MM.1S (cell line): ENCODE results near the gene GDI1.

Source experiments
- DNase-seq: peaks from one replicate; pipeline ENCODE4 v3.0.0-alpha.2; 2015
- H2AFZ ChIP-seq: fragments of 300-600 bp; sonication (generic); 2 replicates; pipeline ENCODE4 v1.6.0; 2016; ENCODE audit warnings: antibody characterized with exemption, low read length
- H3F3A ChIP-seq: fragments of 300-600 bp; sonication (generic); 2 replicates; pipeline ENCODE4 v1.6.1; 2016; ENCODE audit warnings: mild to moderate bottlenecking, antibody characterized with exemption, low read length, moderate library complexity, mixed read lengths; ENCODE audit not compliant: insufficient read depth
- H3K27ac ChIP-seq: fragments of 300-600 bp; sonication (generic); 2 replicates; pipeline ENCODE4 v1.5.1; 2016; ENCODE audit warnings: mild to moderate bottlenecking, low read length
- H3K27me3 ChIP-seq: fragments of 300-600 bp; sonication (generic); replicated peaks from 2 replicates; pipeline ENCODE4 v1.6.0; 2016; ENCODE audit warnings: low read length; ENCODE audit not compliant: insufficient read depth
- H3K36me3 ChIP-seq: fragments of 300-600 bp; sonication (generic); replicated peaks from 2 replicates; pipeline ENCODE4 v1.6.1; 2016; ENCODE audit warnings: mild to moderate bottlenecking, low read length, mixed read lengths; ENCODE audit not compliant: insufficient read depth
- H3K4me1 ChIP-seq: fragments of 300-600 bp; sonication (generic); 2 replicates; pipeline ENCODE4 v1.6.1; 2016; ENCODE audit warnings: low read length, mixed read lengths
- H3K4me2 ChIP-seq: fragments of 300-600 bp; sonication (generic); 2 replicates; pipeline ENCODE4 v1.6.0; 2016; ENCODE audit warnings: low read depth, low read length
- H3K4me3 ChIP-seq: fragments of 300-600 bp; sonication (generic); 2 replicates; pipeline ENCODE4 v1.5.1; 2016; ENCODE audit warnings: low read length, mixed read lengths
- H3K79me2 ChIP-seq: fragments of 300-600 bp; sonication (generic); 2 replicates; pipeline ENCODE4 v1.6.1; 2016; ENCODE audit warnings: mixed run types, low read length, mixed read lengths
- H3K9ac ChIP-seq: fragments of 300-600 bp; sonication (generic); 2 replicates; pipeline ENCODE4 v1.6.1; 2016; ENCODE audit warnings: low read length, mixed read lengths
- H3K9me2 ChIP-seq: fragments of 300-600 bp; sonication (generic); replicated peaks from 2 replicates; pipeline ENCODE4 v1.6.1; 2016; ENCODE audit warnings: mild to moderate bottlenecking, low read length, mixed read lengths; ENCODE audit not compliant: insufficient read depth
- H3K9me3 ChIP-seq: fragments of 300-600 bp; sonication (generic); replicated peaks from 2 replicates; pipeline ENCODE4 v1.6.1; 2016; ENCODE audit warnings: mild to moderate bottlenecking, low read length, mixed read lengths; ENCODE audit not compliant: insufficient read depth
- H4K20me1 ChIP-seq: fragments of 300-600 bp; sonication (generic); 2 replicates; pipeline ENCODE4 v1.6.1; 2016; ENCODE audit warnings: mild to moderate bottlenecking, low read length, moderate library complexity, mixed read lengths; ENCODE audit not compliant: insufficient read depth
- EZH2 ChIP-seq: fragments of 300-600 bp; sonication (generic); optimal IDR thresholded peaks from 2 replicates; pipeline ENCODE3; 2017; ENCODE audit warnings: low read depth, mild to moderate bottlenecking, antibody characterized with exemption, low read length, mixed read lengths
- EZH2phosphoT487 ChIP-seq: fragments of 300-600 bp; sonication (generic); IDR thresholded peaks from 2 replicates; pipeline ENCODE4 v1.6.1; 2018; ENCODE audit warnings: antibody characterized with exemption, low read length
- TF ChIP-seq, protein P1 (sequence below): fragments of 300-600 bp; sonication (generic); IDR thresholded peaks from 2 replicates; pipeline ENCODE4 v1.5.1; 2016; ENCODE audit warnings: antibody characterized with exemption, low read length, mixed read lengths

Gene GDI1

DNA sequence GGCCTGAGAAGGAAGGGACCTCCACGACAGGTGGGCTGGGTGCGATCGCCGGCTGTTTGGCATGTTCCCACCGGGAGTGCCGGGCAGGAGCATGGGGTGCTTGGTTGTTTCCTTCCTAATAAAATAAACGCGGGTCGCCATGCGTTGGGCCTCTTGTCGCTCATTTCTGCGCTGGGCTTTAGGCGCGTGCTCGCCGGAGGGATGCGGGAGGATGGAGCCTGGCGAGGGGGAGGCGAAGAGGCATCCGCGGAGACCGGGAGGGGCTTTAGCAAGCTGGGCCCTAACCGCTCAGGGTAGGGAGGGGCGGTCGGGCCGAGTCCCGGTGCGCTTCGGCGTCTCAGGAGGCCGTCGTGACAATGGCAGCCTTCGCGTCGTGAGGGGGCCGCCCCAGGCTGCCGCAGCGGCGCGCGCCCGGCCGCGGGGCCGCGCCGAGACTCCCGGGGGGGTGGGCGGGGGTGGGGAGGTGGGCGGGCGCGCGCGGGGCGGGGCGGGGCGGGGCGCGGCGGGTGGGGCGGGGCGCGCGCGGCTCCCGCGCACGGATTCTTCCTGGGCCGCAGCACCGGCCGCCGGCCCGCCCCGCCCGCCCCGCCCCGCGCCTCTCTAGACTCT is 476 bp upstream of the GDI1 start:
- Histone ChIP-seq H3K27ac (no peak overlapping the region), H4K20me1 (no peaks in the 10 kb centered on the region), H2AFZ (no peak overlapping the region), H3K9me3 (no peaks in the 10 kb centered on the region), H3K4me3 (peak overlapping the region; percentile 73; the same call in 1 of the 2 replicates), H3K9me2 (no peaks in the 10 kb centered on the region), H3K4me2 (0 out of 2 replicates have a peak overlapping the region, but pooled peaks have one; percentile 29), H3F3A (no peaks in the 10 kb centered on the region), H3K27me3 (no peaks in the 10 kb centered on the region), H3K36me3 (no peaks in the 10 kb centered on the region), H3K9ac (peak overlapping the region; percentile 46; the same call in 1 of the 2 replicates), H3K79me2 (peaks cover 33% of the 10 kb centered on the region), H3K4me1 (0 out of 2 replicates have a peak, but pooled peaks cover 7% of the 10 kb centered on the region)
- peak; percentile 21 for DNase-seq
- TF ChIP-seq, protein P1, sequence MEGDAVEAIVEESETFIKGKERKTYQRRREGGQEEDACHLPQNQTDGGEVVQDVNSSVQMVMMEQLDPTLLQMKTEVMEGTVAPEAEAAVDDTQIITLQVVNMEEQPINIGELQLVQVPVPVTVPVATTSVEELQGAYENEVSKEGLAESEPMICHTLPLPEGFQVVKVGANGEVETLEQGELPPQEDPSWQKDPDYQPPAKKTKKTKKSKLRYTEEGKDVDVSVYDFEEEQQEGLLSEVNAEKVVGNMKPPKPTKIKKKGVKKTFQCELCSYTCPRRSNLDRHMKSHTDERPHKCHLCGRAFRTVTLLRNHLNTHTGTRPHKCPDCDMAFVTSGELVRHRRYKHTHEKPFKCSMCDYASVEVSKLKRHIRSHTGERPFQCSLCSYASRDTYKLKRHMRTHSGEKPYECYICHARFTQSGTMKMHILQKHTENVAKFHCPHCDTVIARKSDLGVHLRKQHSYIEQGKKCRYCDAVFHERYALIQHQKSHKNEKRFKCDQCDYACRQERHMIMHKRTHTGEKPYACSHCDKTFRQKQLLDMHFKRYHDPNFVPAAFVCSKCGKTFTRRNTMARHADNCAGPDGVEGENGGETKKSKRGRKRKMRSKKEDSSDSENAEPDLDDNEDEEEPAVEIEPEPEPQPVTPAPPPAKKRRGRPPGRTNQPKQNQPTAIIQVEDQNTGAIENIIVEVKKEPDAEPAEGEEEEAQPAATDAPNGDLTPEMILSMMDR, result no peak
- no peak for TF ChIP-seq EZH2phosphoT487
- no peak for TF ChIP-seq EZH2

DNA sequence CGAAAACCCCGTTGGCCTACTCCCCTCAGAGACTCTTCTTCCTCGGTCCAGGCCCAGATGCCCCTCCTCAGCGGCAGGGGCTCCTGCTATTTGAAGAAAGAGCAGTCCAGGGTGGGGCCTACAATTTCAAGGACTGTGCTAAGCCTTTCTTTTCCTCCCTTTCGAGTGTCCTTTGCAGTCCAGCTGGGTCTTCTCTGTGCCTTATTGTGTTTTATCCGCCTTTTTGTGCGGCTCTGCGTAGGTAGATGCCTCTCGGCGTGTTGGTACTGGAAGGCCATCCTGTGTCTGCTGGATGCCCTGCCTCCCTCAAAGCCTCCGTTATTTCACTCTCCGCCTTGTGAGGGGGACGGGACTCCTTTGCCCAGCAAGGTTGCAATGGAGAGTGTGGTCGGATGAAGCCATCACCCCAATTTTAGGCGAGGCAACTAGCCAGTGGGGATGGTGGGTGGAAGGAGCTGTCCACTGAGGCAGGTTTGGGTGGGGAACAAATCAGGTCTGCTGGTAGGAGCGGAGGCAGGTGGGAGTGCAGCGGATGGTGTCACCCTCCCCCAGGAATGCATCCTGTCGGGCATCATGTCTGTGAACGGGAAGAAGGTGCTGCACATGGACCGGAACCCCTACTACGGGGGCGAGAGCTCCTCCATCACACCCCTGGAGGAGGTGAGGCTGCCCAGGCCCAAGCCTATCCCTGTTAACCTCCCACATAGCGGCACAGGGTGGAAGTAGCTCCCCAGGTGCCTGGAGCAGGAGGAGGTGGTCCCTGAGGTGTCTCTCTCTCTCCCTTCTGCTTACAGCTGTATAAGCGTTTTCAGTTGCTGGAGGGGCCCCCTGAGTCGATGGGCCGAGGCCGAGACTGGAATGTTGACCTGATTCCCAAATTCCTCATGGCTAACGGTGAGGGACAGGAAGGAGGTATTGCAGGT is 1.3 kb downstream of the GDI1 start:
- TF ChIP-seq EZH2phosphoT487 (no peak), EZH2 (no peak)
- TF ChIP-seq, protein P1, result no peak

DNA sequence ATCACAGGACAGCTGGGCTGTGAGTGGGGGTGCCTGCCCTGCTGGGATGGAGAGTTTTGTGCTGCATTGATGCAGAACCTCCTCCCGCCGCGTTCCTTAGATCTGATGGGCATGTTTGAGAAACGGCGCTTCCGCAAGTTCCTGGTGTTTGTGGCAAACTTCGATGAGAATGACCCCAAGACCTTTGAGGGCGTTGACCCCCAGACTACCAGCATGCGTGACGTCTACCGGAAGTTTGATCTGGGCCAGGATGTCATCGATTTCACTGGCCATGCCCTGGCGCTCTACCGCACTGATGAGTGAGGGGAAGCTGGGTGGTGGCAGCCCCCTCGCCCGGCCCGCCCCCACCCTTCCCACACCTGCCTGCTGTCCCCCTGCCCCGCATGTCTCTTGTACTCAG is 2.9 kb downstream of the GDI1 start:
- Histone ChIP-seq H3K9me3 (no peaks in the 10 kb centered on the region), H4K20me1 (no peaks in the 10 kb centered on the region)
- no peak for DNase-seq

More for the DNA sequence above, 1.3 kb downstream of the GDI1 start:
- Histone ChIP-seq H3F3A (peaks cover 4% of the 10 kb centered on the region; the same call in 1 of the 2 replicates), H3K79me2 (peaks cover 33% of the 10 kb centered on the region), H3K9me2 (no peaks in the 10 kb centered on the region), H3K4me3 (peak overlapping the region; percentile 73), H3K27me3 (no peaks in the 10 kb centered on the region), H3K4me1 (0 out of 2 replicates have a peak, but pooled peaks cover 7% of the 10 kb centered on the region), H4K20me1 (no peaks in the 10 kb centered on the region), H3K36me3 (no peaks in the 10 kb centered on the region), H3K9me3 (no peaks in the 10 kb centered on the region), H2AFZ (no peak overlapping the region), H3K4me2 (peak overlapping the region; percentile 70), H3K27ac (no peak overlapping the region), H3K9ac (peak overlapping the region; percentile 31; the same call in 1 of the 2 replicates)
- no peak for DNase-seq

More for the DNA sequence above, 2.9 kb downstream of the GDI1 start:
- Histone ChIP-seq H3K36me3 (no peaks in the 10 kb centered on the region), H3K9ac (no peak overlapping the region), H3K4me1 (0 out of 2 replicates have a peak, but pooled peaks cover 7% of the 10 kb centered on the region), H2AFZ (no peak overlapping the region), H3K4me2 (no peak overlapping the region), H3K27me3 (no peaks in the 10 kb centered on the region), H3K4me3 (no peak overlapping the region), H3K9me2 (no peaks in the 10 kb centered on the region), H3F3A (peaks cover 8% of the 10 kb centered on the region), H3K27ac (no peak overlapping the region), H3K79me2 (peaks cover 38% of the 10 kb centered on the region)
- TF ChIP-seq, protein P1, result no peak
- TF ChIP-seq EZH2 (no peak), EZH2phosphoT487 (no peak)
